Stimulated activated CD4-positive, alpha-beta T cell treated with anti-CD3 and anti-CD28 coated beads, Interleukin-15, amount 100 ng/mL, for 1 hour (primary cell): ENCODE results near the gene CFAP221.

Source experiments
- DNase-seq, 2 donors: peaks; one replicate each; pipeline ENCODE4 v3.0.0-alpha.2; 2020; ENCODE audit warnings: low read depth in 1 of 2, low spot score in 1 of 2

The CFAP221 gene

DNA sequence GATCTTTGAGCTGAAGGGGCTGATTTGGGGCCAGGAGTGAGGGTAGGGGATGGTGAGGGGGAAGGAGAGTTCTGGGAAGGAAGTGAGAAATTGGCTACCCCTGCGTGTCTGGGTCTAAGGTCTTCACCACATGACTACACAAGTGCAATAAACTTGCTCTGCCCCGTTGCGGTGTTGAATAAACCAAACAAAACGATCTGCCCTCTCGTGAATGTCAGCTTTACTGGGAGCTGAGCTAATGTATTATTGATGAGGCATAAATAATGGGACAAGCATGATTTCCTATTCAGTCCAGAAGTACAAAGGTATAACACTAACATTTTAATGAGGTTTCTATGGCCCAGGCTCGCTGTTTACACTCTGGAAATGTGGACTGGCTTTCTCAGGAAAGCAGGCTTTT lies 8.0 kb upstream of the CFAP221 start:
- no peak for DNase-seq

DNA sequence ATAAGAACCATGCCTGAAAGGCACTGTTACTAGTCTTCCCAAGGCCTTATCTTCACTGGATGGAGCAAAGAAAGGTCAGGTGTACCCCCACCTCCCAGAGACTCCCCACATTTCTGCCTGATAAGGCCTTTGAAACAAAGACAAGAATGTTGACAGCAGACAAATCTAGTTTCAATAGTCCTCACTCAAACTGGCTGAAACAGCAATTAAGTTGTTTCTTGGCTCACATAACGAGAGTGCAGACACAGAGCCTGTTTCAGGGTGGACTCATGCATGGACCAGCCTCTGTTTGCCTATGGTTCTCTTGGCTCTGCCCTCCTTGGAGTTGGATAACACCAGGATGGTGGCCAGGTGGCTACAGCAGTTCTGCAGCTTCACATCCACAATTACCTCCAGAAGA lies 7.5 kb upstream of the CFAP221 start:
- no peak for DNase-seq

DNA sequence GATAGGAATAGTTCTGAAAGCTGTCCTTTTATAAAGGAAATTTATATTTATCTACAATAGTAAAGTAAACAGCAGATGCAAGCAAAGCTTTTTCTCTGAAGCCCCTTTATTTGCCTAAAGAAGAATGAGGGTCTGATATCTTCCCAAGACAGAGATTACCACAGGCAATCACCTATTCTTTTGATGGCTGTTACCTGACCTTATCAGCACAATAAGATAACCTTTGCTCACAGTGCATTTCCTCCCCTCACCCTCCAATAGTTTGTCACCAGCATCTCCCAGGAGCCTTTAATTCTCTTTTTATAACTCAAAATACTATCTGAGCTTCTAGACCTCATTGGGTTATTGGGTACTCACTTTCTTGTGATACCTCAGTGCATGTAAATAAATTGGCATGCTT lies 6.5 kb upstream of the CFAP221 start:
- DNase-seq: no peak

DNA sequence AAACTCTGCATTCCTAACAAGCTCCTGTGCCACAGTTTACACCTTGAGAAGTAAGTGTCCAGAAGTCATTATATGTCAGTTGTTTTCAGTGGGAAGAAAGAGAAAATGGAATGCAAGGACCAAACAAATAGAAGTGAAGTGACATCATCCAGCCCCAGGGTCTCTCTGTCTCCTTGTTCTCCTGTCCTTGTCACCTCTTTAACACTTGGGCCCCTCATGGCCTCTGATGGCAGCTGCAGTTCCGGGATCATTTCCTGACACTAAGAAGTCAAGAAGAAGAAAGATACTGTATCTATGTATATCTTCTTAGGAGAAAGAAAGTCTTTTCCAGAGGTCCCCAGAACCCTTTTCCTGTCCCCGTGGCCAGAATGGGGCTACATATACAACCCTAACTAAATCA lies 2.8 kb upstream of the CFAP221 start:
- no peak for DNase-seq

DNA sequence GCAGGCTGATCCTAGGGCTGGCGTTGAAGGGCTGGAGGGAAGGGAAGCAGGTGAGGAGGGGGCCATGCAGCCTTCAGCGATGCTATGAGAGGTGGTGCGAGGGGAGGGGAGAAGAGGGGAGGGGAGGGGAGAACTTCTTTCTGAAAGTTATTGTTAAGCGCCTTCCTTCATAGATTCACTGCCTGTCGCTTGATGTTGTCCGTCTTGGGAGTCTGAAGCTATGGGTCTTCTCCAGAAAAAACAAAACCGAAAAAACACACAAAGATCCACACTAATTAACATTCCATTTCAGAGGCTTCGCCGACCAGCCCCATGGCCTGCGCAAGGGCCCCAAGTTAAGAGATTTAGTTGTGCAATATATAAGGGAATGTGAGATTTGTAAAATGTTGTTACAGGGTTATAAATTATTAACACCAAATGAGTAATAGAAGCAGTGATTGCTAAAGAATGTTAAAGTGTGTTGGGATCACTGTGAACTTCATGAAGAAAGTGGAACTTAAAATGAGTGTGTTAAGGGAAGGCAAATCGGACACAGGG lies 758 bp downstream of the CFAP221 start:
- DNase-seq: no peak

DNA sequence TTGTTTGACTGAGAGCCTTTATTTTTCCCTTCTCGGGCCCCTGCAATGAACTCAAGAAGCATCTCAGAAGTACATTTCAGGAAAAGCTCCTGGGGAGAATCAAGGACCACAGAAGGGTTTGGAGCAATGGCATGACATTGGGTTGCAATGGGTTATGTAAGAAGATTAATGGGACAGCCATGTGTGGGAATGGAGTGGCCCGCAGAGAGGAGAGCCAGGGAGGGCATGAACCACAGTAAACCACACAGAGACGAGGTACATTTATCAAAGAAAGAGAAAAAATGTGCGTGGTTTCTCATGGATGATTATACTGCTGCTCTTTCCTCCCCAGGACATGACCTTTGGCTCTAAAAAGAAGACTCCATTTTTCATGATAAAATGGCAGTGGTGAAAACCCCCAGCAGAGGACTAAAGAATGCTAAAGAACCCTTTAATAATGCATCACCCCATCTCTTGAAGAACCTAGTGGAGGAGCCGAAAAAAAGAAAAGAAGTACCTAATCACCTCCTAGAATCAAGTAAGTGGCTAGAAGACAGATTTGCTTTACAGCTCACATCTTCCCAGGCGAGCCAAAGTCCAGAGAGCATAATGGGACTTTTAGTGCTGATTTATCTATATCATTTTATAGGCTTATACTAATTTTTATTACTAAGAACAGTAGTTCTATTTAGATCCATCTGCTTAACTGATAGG lies 1.7 kb downstream of the CFAP221 start:
- DNase-seq: no peak

DNA sequence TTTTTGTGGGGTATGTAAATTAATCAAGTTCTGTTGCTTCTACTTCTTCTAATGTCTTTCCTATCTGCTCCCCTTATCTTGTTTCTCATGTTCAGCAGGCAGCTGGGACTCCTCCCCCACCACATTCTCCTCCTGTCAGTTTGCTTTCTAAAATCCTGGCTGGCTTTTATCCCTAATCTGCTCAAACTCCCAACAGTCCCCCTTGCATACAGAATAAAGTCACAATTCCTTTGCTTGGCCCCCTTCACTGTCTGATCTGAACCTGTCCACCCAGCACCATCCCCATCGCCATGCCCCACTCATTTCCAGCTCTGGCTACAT lies 2.2 kb downstream of the CFAP221 start:
- DNase-seq: no peak

DNA sequence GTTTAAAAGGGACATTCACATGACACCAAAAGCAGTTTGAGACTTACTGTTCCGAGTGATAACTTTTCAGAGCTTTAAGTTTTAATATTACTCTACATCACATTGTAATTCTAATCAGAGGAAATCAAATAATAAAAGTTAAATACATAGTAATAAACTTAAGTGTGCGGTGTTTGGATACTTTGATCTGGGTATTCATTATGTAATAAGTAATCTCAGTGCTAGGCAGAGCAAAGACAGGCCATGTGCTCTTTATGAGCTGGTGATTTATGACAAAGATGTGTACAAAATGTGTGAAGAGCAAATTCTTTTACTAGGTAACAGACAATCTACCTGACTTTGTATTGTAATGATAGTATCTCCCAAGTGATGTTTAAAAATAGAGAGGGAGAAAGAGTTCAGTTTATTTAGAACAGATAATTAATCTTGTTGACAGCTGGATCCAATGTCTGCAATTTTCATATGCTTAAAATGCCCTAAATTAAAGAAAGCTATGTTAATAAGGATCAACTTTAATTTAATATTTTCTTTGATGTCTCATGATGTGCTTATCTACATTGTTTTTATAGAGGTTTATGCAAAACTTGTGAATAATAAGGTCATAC lies 4.4 kb downstream of the CFAP221 start:
- no peak for DNase-seq

DNA sequence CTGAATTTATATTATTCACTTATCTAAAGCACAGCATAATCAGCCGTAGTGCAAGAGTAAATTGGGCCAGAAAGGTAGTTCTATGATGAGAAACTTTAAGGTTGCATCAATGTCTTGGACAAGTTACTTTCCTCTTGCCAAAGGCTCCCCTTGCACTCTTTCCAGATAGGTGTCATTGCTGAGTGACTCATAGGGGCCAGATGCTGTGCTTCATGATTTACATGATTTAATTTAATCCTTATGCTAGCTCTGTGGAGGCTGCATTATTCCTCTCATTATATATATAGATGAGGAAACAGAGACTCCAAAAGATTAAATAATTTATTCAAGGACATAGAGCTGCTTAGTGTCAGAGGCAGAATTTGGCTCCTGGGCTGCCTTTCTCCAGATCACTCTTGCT lies 5.0 kb downstream of the CFAP221 start:
- DNase-seq: no peak

DNA sequence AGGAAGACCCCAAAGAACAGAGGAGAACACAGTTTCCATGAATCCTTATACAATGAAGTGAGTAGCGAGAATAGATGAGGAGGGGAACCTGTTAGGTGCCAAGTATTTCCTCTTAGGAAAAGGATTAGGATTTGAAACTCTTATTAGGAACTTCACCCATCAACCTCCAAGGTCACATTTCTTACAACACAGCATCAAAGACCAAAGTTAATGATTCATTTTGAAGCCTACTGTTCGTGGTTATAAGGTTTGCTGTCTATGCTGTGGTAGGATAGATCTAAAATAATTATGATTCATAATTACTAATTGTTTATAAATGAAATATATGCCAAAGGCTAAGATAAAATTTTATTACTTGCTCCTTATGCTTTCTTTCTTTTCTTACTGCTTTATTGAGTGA lies 6.1 kb downstream of the CFAP221 start:
- no peak for DNase-seq

DNA sequence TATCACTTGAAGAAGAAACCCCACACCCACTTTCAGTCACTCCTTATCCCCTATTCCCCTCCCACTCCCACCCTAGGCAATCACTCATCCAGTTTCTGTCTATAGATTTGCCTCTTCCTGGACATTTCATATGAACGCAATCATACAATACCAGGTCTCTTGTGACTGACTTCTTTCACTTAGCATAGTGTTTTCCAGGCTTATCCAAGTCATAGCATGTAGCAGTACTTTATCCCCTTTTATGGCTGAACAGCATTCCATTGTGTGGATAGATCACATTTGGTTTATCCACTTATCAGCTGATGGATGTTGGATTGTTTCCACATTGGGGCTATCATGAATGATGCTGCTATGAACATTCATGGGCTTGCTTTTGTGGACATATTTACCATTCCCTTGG lies 6.6 kb downstream of the CFAP221 start:
- no peak for DNase-seq

DNA sequence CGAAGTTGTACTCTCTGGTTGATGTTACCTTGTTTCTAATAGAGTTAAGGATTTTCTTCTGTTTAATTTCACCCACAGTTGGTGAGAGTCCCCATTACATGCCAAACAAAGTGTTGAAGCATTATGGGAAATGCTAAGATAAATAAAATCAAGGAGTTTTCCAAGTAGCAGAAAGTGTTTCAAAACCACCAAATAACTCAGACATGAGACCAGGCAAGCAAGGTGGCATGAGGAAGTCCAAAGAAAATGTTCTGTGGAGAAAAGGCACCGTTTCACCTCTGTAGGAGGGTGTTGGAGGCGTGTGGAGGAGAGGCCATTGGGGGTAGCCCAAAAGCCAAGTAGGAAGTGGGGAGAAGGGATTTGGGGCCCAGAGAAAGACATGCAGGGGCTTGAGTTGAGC lies 8.7 kb downstream of the CFAP221 start:
- DNase-seq: no peak

DNA sequence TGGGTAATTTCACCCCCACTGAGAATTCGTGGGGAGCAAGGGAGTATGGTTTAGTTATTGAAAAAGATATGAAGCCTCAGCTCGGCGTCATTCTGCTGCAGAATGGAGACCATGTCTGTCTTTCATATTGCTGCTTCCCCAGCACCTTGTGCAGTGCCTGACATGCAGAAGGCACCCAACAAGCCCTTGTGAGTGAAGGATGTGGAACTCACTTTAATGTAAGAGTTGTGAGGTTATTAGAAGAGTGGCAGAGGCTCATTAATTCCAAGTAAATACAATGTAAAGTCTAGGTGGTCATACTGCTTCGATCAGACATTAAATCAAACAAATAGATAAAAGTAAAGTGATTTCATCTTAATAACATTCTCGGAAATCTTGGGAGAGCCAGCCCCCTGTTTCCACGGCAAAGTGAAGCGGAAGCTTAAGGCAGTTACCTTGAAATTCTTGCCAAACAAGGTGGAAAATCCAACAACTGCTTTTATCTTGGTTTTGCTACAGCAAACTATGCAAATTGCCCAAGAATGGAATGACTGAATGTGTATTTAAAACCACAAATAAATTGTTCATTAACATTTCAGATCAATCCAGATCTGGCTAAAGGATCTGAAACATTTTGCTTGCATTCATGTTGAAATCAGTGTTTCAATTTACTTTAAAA lies 9.6 kb downstream of the CFAP221 start:
- no peak for DNase-seq

DNA sequence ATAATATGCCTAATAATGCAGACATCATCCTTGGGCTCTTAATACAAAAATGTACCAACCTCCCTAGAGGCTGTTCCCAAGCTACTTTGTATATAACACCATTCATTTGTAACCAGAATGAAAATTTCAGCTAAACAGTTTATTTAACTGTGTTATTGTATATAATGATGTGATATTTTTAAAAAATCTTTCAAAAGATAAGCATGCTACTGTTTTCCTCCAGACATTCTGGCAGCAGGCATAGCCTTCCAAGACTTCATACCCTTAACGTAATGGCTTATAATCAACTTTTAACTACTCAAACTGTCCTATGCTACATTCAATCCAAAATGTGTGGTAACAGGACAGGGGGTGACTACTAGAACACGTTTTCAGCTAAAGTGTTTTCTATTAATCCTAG lies 21.2 kb downstream of the CFAP221 start:
- DNase-seq: no peak

DNA sequence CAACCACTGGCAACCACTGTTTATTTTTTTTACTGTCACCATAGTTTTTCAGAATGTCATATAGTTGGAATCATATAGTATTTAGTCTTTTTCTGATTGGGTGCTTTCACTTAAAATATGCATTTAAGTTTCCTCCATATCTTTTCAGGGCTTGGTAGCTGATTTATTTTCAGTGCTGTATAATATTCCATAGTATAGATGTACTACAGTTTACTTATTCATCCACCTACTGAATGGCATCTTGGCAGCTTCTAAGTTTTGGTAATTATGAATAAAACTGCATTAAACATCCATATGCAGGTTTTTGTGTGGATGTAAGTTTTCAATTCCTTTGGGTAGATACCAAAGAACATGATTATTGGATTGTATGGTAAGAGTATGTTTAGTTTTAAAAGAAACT lies 23.0 kb downstream of the CFAP221 start:
- no peak for DNase-seq

DNA sequence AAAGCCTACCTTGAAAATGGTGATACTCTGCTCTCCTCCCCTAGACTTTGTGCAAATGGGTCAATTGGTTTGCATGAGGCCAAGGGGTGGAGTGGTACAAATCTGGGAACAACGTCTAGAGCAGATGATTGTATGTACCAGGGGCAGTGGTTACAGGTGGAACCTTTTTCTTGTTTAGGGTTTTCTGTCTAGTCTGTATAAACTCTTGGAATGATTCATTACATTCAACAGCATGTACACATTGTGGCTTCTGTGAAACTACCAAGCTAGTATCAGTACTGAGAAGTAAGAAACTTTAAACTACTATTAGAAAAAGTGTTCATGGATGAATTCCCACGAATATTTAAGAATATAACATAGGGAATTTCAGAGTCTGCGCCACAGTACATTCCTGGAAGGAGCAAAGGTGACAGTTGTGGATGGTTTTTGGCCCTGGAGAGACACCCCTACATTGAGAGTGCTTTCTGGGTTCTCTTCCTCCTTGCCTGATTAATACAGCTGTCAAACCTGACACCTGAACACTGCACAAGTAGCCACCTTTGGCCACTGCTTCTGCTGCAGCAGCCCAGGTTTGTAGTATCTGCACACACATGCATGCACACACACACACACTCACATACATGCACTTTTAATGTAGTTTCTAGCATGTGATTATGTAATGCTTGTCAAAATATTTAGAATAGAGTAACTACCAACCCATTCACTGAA lies 30.0 kb downstream of the CFAP221 start:
- no peak for DNase-seq

DNA sequence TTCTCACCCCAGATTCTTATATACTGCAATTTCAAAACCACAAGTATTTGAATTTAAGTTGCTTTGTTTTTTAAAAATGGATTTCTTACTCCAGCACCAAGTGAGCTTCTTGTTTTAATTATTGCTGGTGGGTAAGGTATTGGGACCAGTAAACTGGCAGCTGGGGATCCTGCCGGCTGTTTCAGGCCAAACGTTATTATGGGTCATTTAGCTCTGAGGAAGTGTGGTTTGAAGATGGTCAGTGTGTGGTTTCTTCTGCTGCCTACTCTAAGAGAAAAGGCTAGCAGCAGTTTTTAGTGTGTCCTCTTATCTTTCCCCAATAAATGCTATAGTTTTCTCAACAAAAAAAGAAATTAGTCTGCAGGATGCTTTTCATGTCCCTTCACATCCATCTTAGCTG lies 30.6 kb downstream of the CFAP221 start:
- no peak for DNase-seq

DNA sequence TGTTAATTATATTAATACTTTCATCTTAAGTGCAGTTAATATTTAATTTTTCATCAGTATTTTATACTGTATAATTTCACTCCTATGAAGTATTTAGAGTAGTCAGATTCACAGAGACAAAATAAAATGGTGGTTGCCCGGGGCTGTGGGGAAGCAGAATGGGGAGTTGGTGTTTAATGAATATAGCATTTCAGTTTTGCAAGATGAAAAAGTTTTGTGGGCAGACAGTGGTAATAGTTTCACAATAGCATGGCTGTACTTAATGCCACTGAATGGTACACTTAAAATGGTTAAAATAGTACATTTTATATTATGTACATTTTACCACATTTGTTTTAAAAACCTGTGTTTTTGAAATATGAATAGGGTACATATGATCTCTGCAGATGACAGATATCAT lies 31.2 kb downstream of the CFAP221 start:
- no peak for DNase-seq

DNA sequence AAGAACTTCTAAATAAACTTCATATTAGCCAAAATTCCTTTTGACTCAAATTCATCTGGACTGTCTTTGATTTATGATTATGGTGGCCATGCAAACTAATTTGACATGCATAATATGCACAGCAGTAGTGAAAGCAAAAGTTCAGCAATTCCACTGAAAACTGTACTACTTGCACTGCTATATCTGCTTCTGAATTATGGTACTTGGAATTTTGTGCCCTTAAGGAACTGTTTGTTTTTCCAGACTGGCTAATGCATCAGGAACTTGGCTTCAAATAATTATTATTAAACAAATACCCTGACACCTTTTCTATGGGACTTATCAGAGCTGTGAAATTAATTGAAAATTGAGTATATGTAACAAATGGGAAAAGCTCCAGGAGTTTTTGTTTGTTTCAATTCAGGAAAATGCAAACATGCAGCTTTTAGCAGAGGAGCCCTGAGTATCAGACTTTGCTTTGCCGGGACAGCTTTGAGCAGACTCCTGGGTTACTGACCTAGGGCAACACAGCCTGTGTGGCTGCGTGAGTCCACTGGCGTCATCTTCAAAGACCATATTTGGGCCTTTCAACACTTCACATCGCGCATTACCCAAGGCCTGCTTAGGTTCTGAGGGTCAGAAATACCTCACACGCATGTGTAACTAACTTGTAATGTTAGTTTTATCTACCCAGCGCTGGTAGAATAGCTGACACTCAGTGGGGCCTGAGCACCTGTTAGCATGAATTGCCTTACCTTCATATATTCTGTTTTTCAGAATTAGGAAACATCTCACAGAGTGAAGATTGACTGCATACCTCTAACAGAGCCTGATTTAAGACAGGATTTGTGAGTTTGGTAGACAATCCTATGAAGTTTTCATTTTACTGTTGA lies 35.4 kb downstream of the CFAP221 start:
- DNase-seq: no peak

DNA sequence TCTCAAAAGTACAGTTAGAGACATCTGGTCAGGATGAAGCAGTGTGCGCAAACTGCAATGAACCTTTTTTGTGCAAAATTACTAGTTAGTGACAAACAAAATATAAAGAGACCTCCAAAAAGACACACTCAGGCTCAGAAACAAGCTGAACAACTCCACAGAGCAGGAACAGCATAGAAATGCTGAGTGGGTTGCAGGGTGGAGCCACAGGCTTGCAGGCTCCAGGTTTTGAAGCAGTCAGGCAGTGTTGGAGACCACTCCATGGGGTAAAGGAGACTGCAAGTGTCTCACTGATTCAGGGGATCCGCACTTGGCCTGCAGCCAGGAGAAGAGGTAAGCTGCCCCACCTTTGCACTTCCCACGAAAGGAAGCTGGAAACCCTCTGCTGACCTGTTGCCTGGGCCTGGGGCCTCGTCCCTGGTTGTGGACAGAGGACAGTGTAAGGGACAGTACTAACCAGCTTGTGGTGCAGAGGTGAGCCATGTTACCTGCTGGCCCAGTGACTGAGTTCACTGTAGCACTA lies 36.4 kb downstream of the CFAP221 start:
- no peak for DNase-seq

DNA sequence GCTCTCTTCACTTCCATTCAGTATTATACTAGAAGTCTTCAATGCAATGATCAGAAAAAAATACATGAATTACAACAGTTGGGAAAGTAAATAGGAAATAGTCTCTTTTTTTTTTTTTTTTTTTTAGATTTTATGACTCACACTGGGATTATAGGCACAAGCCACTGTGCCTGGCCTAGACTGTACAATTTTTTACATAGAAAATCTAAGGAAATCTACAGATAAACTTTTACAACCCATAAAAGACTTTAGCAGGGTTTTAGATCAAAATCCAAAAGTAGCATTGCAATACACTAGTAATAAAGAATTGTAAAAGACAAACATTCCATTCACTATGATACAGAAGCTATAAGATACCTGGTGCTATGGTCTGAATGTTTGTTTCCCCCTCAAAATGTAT lies 39.0 kb downstream of the CFAP221 start:
- DNase-seq: no peak
